IPS-20b (cell line): ENCODE data around the gene FOXN1.

Experiments
- H3K27ac ChIP-seq: one replicate; pipeline ENCODE4 v1.5.1; 2013; ENCODE audit warnings: low read length
- H3K27me3 ChIP-seq: 2 replicates; pipeline ENCODE4 v1.6.1; 2013; ENCODE audit warnings: mild to moderate bottlenecking, low read length, inconsistent platforms; ENCODE audit not compliant: insufficient read depth
- H3K36me3 ChIP-seq: 2 replicates; pipeline ENCODE4 v1.6.1; 2013; ENCODE audit warnings: low read depth, mild to moderate bottlenecking, inconsistent platforms, low read length, moderate library complexity; ENCODE audit not compliant: insufficient read depth
- H3K4me1 ChIP-seq: 2 replicates; pipeline ENCODE4 v1.6.1; 2013; ENCODE audit warnings: mild to moderate bottlenecking, control low read depth, inconsistent platforms, low read length, moderate library complexity; ENCODE audit not compliant: insufficient read depth
- H3K4me3 ChIP-seq: 2 replicates; pipeline ENCODE4 v1.5.1; 2013; ENCODE audit warnings: mild to moderate bottlenecking, low read length, inconsistent platforms
- H3K9ac ChIP-seq: 2 replicates; pipeline ENCODE4 v1.6.1; 2013; ENCODE audit warnings: low read depth, mild to moderate bottlenecking, inconsistent platforms, low read length, moderate library complexity
- H3K9me3 ChIP-seq: 2 replicates; pipeline ENCODE4 v1.6.1; 2013; ENCODE audit warnings: mild to moderate bottlenecking, low read depth, low read length, inconsistent platforms; ENCODE audit not compliant: insufficient read depth

The FOXN1 gene

GRCh38 chr17:28470266-28470913, 35.8 kb upstream of the FOXN1 start:
- Histone ChIP-seq H3K4me3 (no peak overlapping the region), H3K9me3 (no peaks in the 10 kb centered on the region), H3K36me3 (no peaks in the 10 kb centered on the region), H3K27ac (no peak overlapping the region), H3K4me1 (no peaks in the 10 kb centered on the region), H3K9ac (no peak overlapping the region), H3K27me3 (no peaks in the 10 kb centered on the region; the same call in 1 of the 2 replicates)

GRCh38 chr17:28470914-28471366, 35.2 kb upstream of the FOXN1 start:
- no peak overlapping the region for H3K27ac ChIP-seq
- no peaks in the 10 kb centered on the region for H3K4me1 ChIP-seq
- H3K4me3 ChIP-seq = no peak overlapping the region
- no peaks in the 10 kb centered on the region; the same call in 1 of the 2 replicates for H3K27me3 ChIP-seq
- H3K36me3 ChIP-seq = no peaks in the 10 kb centered on the region
- H3K9me3 ChIP-seq = no peaks in the 10 kb centered on the region
- no peak overlapping the region for H3K9ac ChIP-seq

GRCh38 chr17:28471531-28472342, 34.4 kb upstream of the FOXN1 start:
- H3K4me1 ChIP-seq = no peaks in the 10 kb centered on the region
- H3K9ac ChIP-seq = no peak overlapping the region
- no peaks in the 10 kb centered on the region for H3K9me3 ChIP-seq
- H3K27ac ChIP-seq = no peak overlapping the region
- no peaks in the 10 kb centered on the region for H3K36me3 ChIP-seq
- H3K4me3 ChIP-seq = no peak overlapping the region
- H3K27me3 ChIP-seq = no peaks in the 10 kb centered on the region; the same call in 1 of the 2 replicates

GRCh38 chr17:28472871-28473497, 33.2 kb upstream of the FOXN1 start:
- no peak overlapping the region for H3K9ac ChIP-seq
- H3K36me3 ChIP-seq = no peaks in the 10 kb centered on the region
- no peaks in the 10 kb centered on the region for H3K4me1 ChIP-seq
- H3K4me3 ChIP-seq = no peak overlapping the region
- H3K9me3 ChIP-seq = no peaks in the 10 kb centered on the region
- no peak overlapping the region for H3K27ac ChIP-seq
- no peaks in the 10 kb centered on the region; the same call in 1 of the 2 replicates for H3K27me3 ChIP-seq

DNA sequence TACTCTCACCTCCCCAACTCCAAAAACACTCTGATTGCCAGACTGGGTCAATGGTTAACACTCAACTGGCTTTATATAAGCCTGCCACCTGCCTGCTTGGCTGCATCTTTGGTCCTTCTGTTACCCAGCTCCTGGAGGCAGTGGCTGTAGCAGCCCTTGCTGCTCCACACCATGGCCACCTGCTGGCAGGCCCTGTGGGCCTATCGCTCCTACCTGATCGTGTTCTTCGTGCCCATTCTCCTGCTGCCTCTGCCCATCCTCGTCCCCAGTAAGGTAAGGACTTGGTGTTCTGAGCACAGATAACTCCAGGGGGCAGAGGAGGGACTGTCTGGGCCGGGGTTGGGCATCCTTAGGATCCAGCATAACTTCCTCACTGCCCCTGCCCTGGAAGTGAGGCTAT, 32.6 kb upstream of the FOXN1 start, which contains the start of gene SLC13A2:
Gene SLC13A2 (plus strand): TSS at position 103 of the 400 bp plus-strand sequence. CDS start 69 bp downstream, at position 172.
- Histone ChIP-seq H3K27me3 (no peaks in the 10 kb centered on the region; the same call in 1 of the 2 replicates), H3K4me3 (no peak within 1 kb of the TSS), H3K27ac (no peak within 1 kb of the TSS), H3K4me1 (no peaks in the 10 kb centered on the region), H3K36me3 (no peaks in the 10 kb centered on the region), H3K9me3 (no peaks in the 10 kb centered on the region), H3K9ac (no peak within 1 kb of the TSS)

GRCh38 chr17:28474111-28474531, 32.0 kb upstream of the FOXN1 start:
- no peaks in the 10 kb centered on the region for H3K4me1 ChIP-seq
- no peaks in the 10 kb centered on the region for H3K9me3 ChIP-seq
- H3K4me3 ChIP-seq = no peak overlapping the region
- no peak overlapping the region for H3K9ac ChIP-seq
- no peak overlapping the region for H3K27ac ChIP-seq
- H3K27me3 ChIP-seq = no peaks in the 10 kb centered on the region; the same call in 1 of the 2 replicates
- H3K36me3 ChIP-seq = no peaks in the 10 kb centered on the region

- Histone ChIP-seq H3K36me3 (no peaks in the 10 kb centered on the region), H3K9ac (no peak overlapping the region), H3K4me3 (no peak overlapping the region), H3K27ac (no peak overlapping the region), H3K4me1 (no peaks in the 10 kb centered on the region), H3K27me3 (no peaks in the 10 kb centered on the region), H3K9me3 (no peaks in the 10 kb centered on the region)
Measured at GRCh38 chr17:28475151-28475900, 30.8 kb upstream of the FOXN1 start.

GRCh38 chr17:28476076-28476865, 29.9 kb upstream of the FOXN1 start:
- no peaks in the 10 kb centered on the region for H3K27me3 ChIP-seq
- H3K4me1 ChIP-seq = no peaks in the 10 kb centered on the region

GRCh38 chr17:28477928-28478327, 28.2 kb upstream of the FOXN1 start:
- Histone ChIP-seq H3K9ac (no peak overlapping the region), H3K36me3 (no peaks in the 10 kb centered on the region), H3K9me3 (no peaks in the 10 kb centered on the region), H3K4me3 (no peak overlapping the region), H3K4me1 (no peaks in the 10 kb centered on the region), H3K27ac (no peak overlapping the region), H3K27me3 (no peaks in the 10 kb centered on the region)

More at GRCh38 chr17:28476076-28476865, 29.9 kb upstream of the FOXN1 start:
- H3K27ac ChIP-seq = no peak overlapping the region
- no peak overlapping the region for H3K4me3 ChIP-seq
- H3K36me3 ChIP-seq = no peaks in the 10 kb centered on the region
- H3K9ac ChIP-seq = no peak overlapping the region
- H3K9me3 ChIP-seq = no peaks in the 10 kb centered on the region

- H3K27ac ChIP-seq = no peak overlapping the region
- H3K9me3 ChIP-seq = no peaks in the 10 kb centered on the region
- no peaks in the 10 kb centered on the region for H3K36me3 ChIP-seq
- no peak overlapping the region for H3K9ac ChIP-seq
- H3K4me3 ChIP-seq = no peak overlapping the region
- no peaks in the 10 kb centered on the region for H3K27me3 ChIP-seq
- H3K4me1 ChIP-seq = no peaks in the 10 kb centered on the region
Measured at GRCh38 chr17:28478712-28479615, 27.2 kb upstream of the FOXN1 start.
